Tibial nerve (tissue), 4 donors: ENCODE measurements around the gene SPOCK1. TPM values are rescaled to one million over a fixed set of nuclear protein-coding genes. Genes with fewer than 3 reads are reported as not detected.
"Not testable (repeated sequence)": the region's sequence is repeated elsewhere in the genome, so short reads cannot be mapped to it uniquely, and the experiment has no call there.

Experiments
- DNase-seq, 2 donors: peaks; one replicate each; pipeline ENCODE4 v3.0.0-alpha.2; 2019; ENCODE audit warnings: low spot score in 2 of 2
- H3K27ac ChIP-seq, 4 donors: fragments of 200-600 bp; sonication (generic) in 3 of 4; one replicate each; pipeline ENCODE4 v1.5.1; 2017 to 2019; ENCODE audit warnings: mild to moderate bottlenecking in 1 of 4
- H3K27me3 ChIP-seq, 2 donors: fragments of 200-600 bp; sonication (generic) in 1 of 2; one replicate each; pipeline versions ENCODE4 v1.5.1 to v1.6.0; 2017 to 2019
- H3K36me3 ChIP-seq, 3 donors: fragments of 200-600 bp; sonication (generic); one replicate each; pipeline ENCODE4 v1.5.1; 2018 to 2019
- H3K4me1 ChIP-seq, 4 donors: fragments of 200-600 bp; sonication (generic) in 3 of 4; one replicate each; pipeline ENCODE4 v1.5.1; 2017 to 2019
- H3K4me3 ChIP-seq, 4 donors: fragments of 200-600 bp; sonication (generic) in 3 of 4; one replicate each; pipeline ENCODE4 v1.5.1; 2017 to 2019; ENCODE audit warnings: mild to moderate bottlenecking in 1 of 4, moderate library complexity in 1 of 4
- H3K9me3 ChIP-seq, 4 donors: fragments of 200-600 bp; sonication (generic) in 3 of 4; one replicate each; pipeline ENCODE4 v1.5.1; 2017 to 2019
- CTCF ChIP-seq, 5 experiments: fragments of 200-600 bp in 3 of 5; fragments of 450-650 bp in 2 of 5; sonication (generic) in 3 of 5; IDR thresholded peaks; one replicate each; pipeline ENCODE4 v1.5.1; 2016 to 2019; ENCODE audit warnings: antibody characterized with exemption in 5 of 5, mild to moderate bottlenecking in 3 of 5, moderate library complexity in 2 of 5
- EP300 ChIP-seq, 2 donors: sonication (generic); formaldehyde crosslinking; IDR thresholded peaks; one replicate each; pipeline ENCODE4 v1.6.1; 2017; ENCODE audit warnings: antibody characterized with exemption in 2 of 2, mild to moderate bottlenecking in 1 of 2
- POLR2A ChIP-seq, 2 donors: fragments of 450-650 bp; IDR thresholded peaks; one replicate each; pipeline ENCODE4 v1.6.1; 2017; ENCODE audit warnings: antibody characterized with exemption in 2 of 2, mild to moderate bottlenecking in 2 of 2, moderate library complexity in 2 of 2
- WGBS, 2 donors: methylation state at CpG; one replicate each; pipeline ENCODE4 v1.1.5; 2018; 5-methylcytosine and 5-hydroxymethylcytosine counted together
- total RNA-seq, 4 donors: library from RNA; depleted of rRNA; stranded (reverse); fragments of >200 nt; gene quantifications; one replicate each; pipeline ENCODE4 v1.1.0, GENCODE V29; 2016

The SPOCK1 gene
- total RNA-seq, 4 donors from 2014 or later = 39.8 to 119 (median 73.1) TPM

DNA sequence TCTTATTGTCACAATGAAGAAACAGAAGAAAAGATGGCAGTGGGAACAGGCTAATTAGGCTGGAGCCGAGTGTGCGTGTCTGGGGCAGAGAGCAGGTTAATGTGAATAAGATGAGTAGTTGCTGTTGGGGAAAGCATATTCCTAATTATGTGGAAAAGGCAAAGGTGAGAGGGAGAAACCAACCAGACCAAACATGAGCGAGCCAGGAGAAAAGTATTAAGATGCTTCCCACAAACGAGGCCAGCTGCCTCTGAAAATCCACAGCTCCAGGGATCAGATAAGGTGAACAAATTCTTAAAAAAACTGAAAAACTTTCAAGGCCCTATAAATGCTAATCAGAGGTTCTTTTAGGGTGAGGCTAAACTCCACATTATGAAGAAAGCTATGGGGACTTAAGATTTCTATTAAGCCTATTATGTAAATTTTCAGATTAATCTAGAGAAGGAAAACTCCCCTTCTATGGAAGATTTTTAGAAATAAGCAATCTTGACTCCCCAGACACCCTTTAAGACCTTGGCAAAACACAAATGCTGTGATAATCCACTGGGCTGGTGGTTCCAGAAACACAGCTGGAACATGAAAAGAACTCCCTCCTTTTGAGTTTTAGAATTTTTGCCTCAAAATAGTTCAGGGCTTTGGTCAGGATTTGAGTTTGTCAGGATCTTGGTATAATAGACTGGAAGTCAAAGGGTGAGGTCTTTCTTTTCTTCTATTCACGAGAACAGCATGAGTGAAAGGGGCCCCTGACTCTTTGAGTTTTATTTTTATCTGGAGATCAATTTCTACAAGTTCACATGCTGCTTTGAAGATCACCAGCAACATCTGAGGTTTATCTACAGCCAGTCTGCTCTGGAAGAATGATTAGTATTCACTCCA is 238.1 kb downstream of the SPOCK1 start:
- no peaks in the 10 kb centered on the region for H3K27me3 ChIP-seq
- no peak overlapping the region for H3K4me3 ChIP-seq
- H3K9me3 ChIP-seq = no peaks in the 10 kb centered on the region
- WGBS, 2 donors = 43 to 51% methylated on average over 5 of the region's 5 CpGs
- peaks cover 0 to 13% (median 0%) of the 10 kb centered on the region in 4 donors for H3K4me1 ChIP-seq
- DNase-seq = no peak
- TF ChIP-seq POLR2A (IDR thresholded peaks at IDR 0.05) (no peak), EP300 (IDR thresholded peaks at IDR 0.05) (no peak), CTCF (IDR thresholded peaks at IDR 0.05) (no peak)
- no peaks in the 10 kb centered on the region for H3K36me3 ChIP-seq
- H3K27ac ChIP-seq = peak overlapping the region; percentile 7 to 79 (median 40)

DNA sequence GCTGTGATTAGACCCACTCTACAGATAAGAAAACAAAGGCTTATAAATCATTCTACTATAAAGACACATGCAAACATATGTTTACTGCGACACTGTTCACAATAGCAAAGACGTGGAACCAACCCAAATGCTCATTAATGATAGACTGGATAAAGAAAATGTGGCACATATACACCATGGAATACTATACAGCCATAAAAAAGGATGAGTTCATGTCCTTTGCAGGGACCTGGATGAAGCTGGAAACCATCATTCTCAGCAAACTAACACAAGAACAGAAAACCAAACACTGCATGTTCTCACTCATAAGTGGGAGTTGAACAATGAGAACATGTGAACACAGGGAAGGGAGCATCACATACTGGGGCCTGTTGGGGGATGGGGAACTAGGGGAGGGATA is 240.0 kb downstream of the SPOCK1 start:
- not testable (repeated sequence) for H3K4me3 ChIP-seq, DNase-seq, H3K36me3 ChIP-seq, H3K9me3 ChIP-seq, H3K27me3 ChIP-seq, H3K27ac ChIP-seq
- peaks cover 0 to 20% (median 2%) of the 10 kb centered on the region in 4 donors for H3K4me1 ChIP-seq
- WGBS, 2 donors = 91 to 93% methylated on average over 2 of the region's 2 CpGs

DNA sequence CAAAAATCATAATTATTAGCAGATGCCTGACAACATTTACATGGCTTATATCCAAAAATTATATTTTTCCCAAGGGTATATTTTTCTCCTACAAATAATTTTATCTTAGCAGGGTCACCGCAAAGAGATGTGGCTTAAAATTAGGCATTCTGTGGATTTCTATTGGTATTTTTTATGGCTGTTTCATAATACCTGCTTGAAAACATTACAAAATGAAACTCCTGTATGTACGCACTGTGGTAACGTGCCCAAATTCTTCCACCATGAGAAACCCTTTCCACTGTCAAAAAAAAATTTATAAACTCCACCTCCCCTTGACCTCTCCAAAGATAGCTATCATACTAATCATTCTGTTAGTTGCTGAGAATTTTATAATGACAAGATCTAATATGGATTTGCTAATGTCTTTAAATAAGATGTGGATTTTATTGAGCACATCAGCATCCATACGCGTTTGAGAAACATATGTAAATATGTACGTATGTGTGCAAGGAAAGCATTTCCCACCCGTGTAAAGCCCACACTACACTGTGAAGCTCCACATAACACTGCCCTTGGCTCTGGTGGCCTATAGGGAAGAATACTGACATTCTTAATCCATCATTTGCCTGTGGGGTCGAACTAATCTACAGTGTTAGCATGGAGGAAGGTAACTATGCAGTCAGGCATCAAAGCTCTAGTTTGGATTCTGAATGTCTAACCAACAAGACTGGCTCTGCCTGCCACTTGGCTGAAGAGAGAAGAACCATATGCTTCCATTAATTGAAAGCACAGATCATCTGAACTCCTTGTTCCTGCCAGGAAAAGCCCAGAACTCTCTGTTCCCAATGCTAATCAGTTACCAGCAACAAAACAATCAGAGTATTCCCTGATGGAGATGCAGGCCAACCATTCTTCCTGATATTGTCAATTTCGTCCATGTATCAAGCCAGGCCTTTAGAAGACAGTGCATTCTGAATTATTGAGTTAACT is 244.7 kb downstream of the SPOCK1 start:
- peaks cover 0 to 29% (median 5%) of the 10 kb centered on the region in 4 donors for H3K4me1 ChIP-seq
- no peak overlapping the region for H3K4me3 ChIP-seq
- H3K9me3 ChIP-seq = no peaks in the 10 kb centered on the region
- peak overlapping the region; percentile 55 to 90 (median 70) for H3K27ac ChIP-seq
- DNase-seq = peak in 1 of 2 donors; percentile 61
- WGBS, 2 donors = 60 to 63% methylated on average over 9 of the region's 9 CpGs
- H3K27me3 ChIP-seq = no peaks in the 10 kb centered on the region
- no peak for TF ChIP-seq CTCF (IDR thresholded peaks at IDR 0.05)
- TF ChIP-seq POLR2A (IDR thresholded peaks at IDR 0.05) = no peak
- peak; percentile 91 to 97 for TF ChIP-seq EP300 (IDR thresholded peaks at IDR 0.05)
- no peaks in the 10 kb centered on the region for H3K36me3 ChIP-seq

- Histone ChIP-seq H3K9me3 (no peaks in the 10 kb centered on the region), H3K36me3 (no peaks in the 10 kb centered on the region), H3K4me3 (no peak overlapping the region), H3K27me3 (no peaks in the 10 kb centered on the region), H3K4me1 (peaks cover 0 to 29% (median 5%) of the 10 kb centered on the region in 4 donors), H3K27ac (peak overlapping the region in 1 of 4 donors; percentile 90)
- WGBS, 2 donors = 58 to 84% methylated on average over 2 of the region's 2 CpGs
- TF ChIP-seq CTCF (IDR thresholded peaks at IDR 0.05) (no peak), EP300 (IDR thresholded peaks at IDR 0.05) (no peak), POLR2A (IDR thresholded peaks at IDR 0.05) (no peak)
- DNase-seq = no peak
Observed at GRCh38 chr5:137252512-137252911, 246.6 kb downstream of the SPOCK1 start.

- 60 to 61% methylated on average over 6 of the region's 6 CpGs for WGBS, 2 donors
- Histone ChIP-seq H3K9me3 (no peaks in the 10 kb centered on the region), H3K27ac (peak overlapping the region in 1 of 4 donors; percentile 55), H3K36me3 (no peaks in the 10 kb centered on the region), H3K4me1 (peaks cover 0 to 29% (median 5%) of the 10 kb centered on the region in 4 donors), H3K4me3 (no peak overlapping the region), H3K27me3 (no peaks in the 10 kb centered on the region)
- TF ChIP-seq CTCF (IDR thresholded peaks at IDR 0.05) = no peak
- TF ChIP-seq EP300 (IDR thresholded peaks at IDR 0.05) = no peak
- no peak for TF ChIP-seq POLR2A (IDR thresholded peaks at IDR 0.05)
- no peak for DNase-seq
Observed at GRCh38 chr5:137250421-137250820, 248.7 kb downstream of the SPOCK1 start.
